HCT116 (cell line): ENCODE measurements around the gene HOXB1. TPM values are rescaled to one million over a fixed set of nuclear protein-coding genes. Genes with fewer than 3 reads are reported as not detected.

ENCODE experiments used
- ATAC-seq: fragments of 200-7000 bp; cut with Tn5 transposase; 2 replicates; pipeline ENCODE4 v1.9.1; 2020; ENCODE audit warnings: mild to moderate bottlenecking, moderate library complexity
- BruUV-seq: library from RNA; stranded (reverse); fragments of 400-500 nt; replicated peaks from 2 replicates; lab custom pipeline; 2021; lab: Mats Ljungman, UMichigan
- CTCF ChIA-PET: fragments of 300-600 bp; sonication (Branson Sonifier 250); formaldehyde crosslinking; loops from one replicate; lab custom pipeline; 2021; ENCODE audit warnings: antibody characterized with exemption; lab: Charles Lee
- POLR2A ChIA-PET: fragments of 300-600, 350-600 bp; sonication (Branson Sonifier 250); formaldehyde crosslinking; loops from one replicate; lab custom pipeline; 2021; ENCODE audit warnings: antibody characterized with exemption; lab: Charles Lee
- RAD21 ChIA-PET, 2 experiments: fragments of 300-600 bp; sonication (Branson Sonifier 250); formaldehyde crosslinking; loops; one replicate each; lab custom pipeline; 2023; ENCODE audit warnings: low total read pairs in 2 of 2; ENCODE audit not compliant: uncharacterized antibody in 2 of 2, unreplicated experiment in 2 of 2, low non-redundant PET in 1 of 2; lab: Charles Lee
- DNase-seq: peaks from one replicate; pipeline ENCODE4 v3.0.0-alpha.2; 2010; ENCODE audit warnings: low read depth, low spot score
- H2AFZ ChIP-seq: fragments of 200-600 bp; shearing (Covaris generic), sonication (generic); 2 replicates; pipeline ENCODE4 v1.6.1; 2017; ENCODE audit warnings: low read depth, mixed run types, mixed read lengths, antibody characterized with exemption, low read length; ENCODE audit not compliant: poor library complexity, severe bottlenecking
- H3K27ac ChIP-seq: 2 replicates; pipeline ENCODE4 v1.5.1; 2012; ENCODE audit warnings: low read depth, low read length
- H3K27me3 ChIP-seq: fragments of 200-600 bp; sonication (generic); 2 replicates; pipeline ENCODE4 v1.6.1; 2016; ENCODE audit warnings: mixed run types, low read length, mixed read lengths; ENCODE audit not compliant: insufficient read depth
- H3K36me3 ChIP-seq, 2 experiments: fragments of 200-500 bp in 1 of 2; fragments of 200-600 bp in 1 of 2; sonication (Bioruptor generic) in 1 of 2; sonication (generic) in 1 of 2; 2 replicates each; pipeline versions ENCODE4 v1.5.1 to v1.6.1; 2014 to 2016; ENCODE audit warnings: low read length in 2 of 2, inconsistent platforms in 1 of 2, mixed read lengths in 1 of 2, mixed run types in 1 of 2; ENCODE audit not compliant: insufficient read depth in 2 of 2, control insufficient read depth in 1 of 2
- H3K4me1 ChIP-seq, 2 experiments: fragments of 200-600 bp in 1 of 2; sonication (generic) in 1 of 2; 2 replicates each; pipeline versions ENCODE4 v1.5.1 to v1.6.1; 2012 to 2017; ENCODE audit warnings: low read length in 2 of 2, inconsistent platforms in 1 of 2, mild to moderate bottlenecking in 1 of 2, mixed read lengths in 1 of 2, mixed run types in 1 of 2, moderate library complexity in 1 of 2; ENCODE audit not compliant: insufficient read depth in 2 of 2, control insufficient read depth in 1 of 2
- H3K4me2 ChIP-seq: fragments of 200-600 bp; sonication (generic); 2 replicates; pipeline ENCODE4 v1.6.1; 2017; ENCODE audit warnings: mixed run types, low read length, mixed read lengths
- H3K4me3 ChIP-seq, 2 experiments: fragments of 200-600 bp in 1 of 2; sonication (generic) in 1 of 2; replicated peaks in 1 of 2; 2 replicates each; pipeline ENCODE4 v1.5.1; 2011 to 2016; ENCODE audit warnings: low read length in 2 of 2, control low read depth in 1 of 2, low read depth in 1 of 2, mild to moderate bottlenecking in 1 of 2, mixed read lengths in 1 of 2, mixed run types in 1 of 2
- H3K79me2 ChIP-seq: fragments of 200-600 bp; sonication (generic); 2 replicates; pipeline ENCODE4 v1.6.1; 2017; ENCODE audit warnings: mild to moderate bottlenecking, mixed run types, low read length, moderate library complexity, mixed read lengths; ENCODE audit not compliant: insufficient read depth
- H3K9ac ChIP-seq: fragments of 200-600 bp; sonication (generic); 2 replicates; pipeline ENCODE4 v1.6.1; 2016; ENCODE audit warnings: low read length, mixed read lengths
- H3K9me2 ChIP-seq: fragments of 200-600 bp; sonication (generic), shearing (Covaris generic); 2 replicates; pipeline ENCODE4 v1.6.1; 2017; ENCODE audit warnings: mixed run types, mild to moderate bottlenecking, moderate library complexity; ENCODE audit not compliant: insufficient read depth
- H3K9me3 ChIP-seq, 2 experiments: fragments of 200-500 bp in 1 of 2; fragments of 200-600 bp in 1 of 2; sonication (Bioruptor generic) in 1 of 2; sonication (generic) in 1 of 2; 2 replicates each; pipeline ENCODE4 v1.6.1; 2014 to 2017; ENCODE audit warnings: low read length in 2 of 2, mixed read lengths in 2 of 2, inconsistent platforms in 1 of 2, low read depth in 1 of 2, mild to moderate bottlenecking in 1 of 2, mixed run types in 1 of 2, moderate library complexity in 1 of 2; ENCODE audit not compliant: control insufficient read depth in 1 of 2, insufficient read depth in 1 of 2
- H4K20me1 ChIP-seq: fragments of 200-600 bp; sonication (generic), shearing (Covaris generic); 2 replicates; pipeline ENCODE4 v1.6.1; 2017; ENCODE audit warnings: mixed run types, mild to moderate bottlenecking, moderate library complexity; ENCODE audit not compliant: insufficient read depth
- CEBPB ChIP-seq: IDR thresholded peaks from 2 replicates; pipeline ENCODE4 v1.6.1; 2012; ENCODE audit warnings: low read depth
- EGR1 ChIP-seq: IDR thresholded peaks from 2 replicates; pipeline ENCODE4 v1.6.1; 2012; ENCODE audit warnings: low read depth
- ELF1 ChIP-seq: IDR thresholded peaks from 2 replicates; pipeline ENCODE4 v1.6.1; 2012; ENCODE audit warnings: low read depth, borderline replicate concordance
- EZH2 ChIP-seq: fragments of 200-600 bp; sonication (generic); IDR thresholded peaks from 2 replicates; pipeline ENCODE4 v1.6.1; 2017; ENCODE audit warnings: antibody characterized with exemption, mixed run types
- FOSL1 ChIP-seq: IDR thresholded peaks from 2 replicates; pipeline ENCODE4 v1.6.1; 2012; ENCODE audit warnings: low read depth
- JUND ChIP-seq: IDR thresholded peaks from 2 replicates; pipeline ENCODE4 v1.6.1; 2012
- POLR2AphosphoS5 ChIP-seq: IDR thresholded peaks from 2 replicates; pipeline ENCODE4 v1.6.1; 2011; ENCODE audit warnings: mild to moderate bottlenecking, low read depth, low read length, moderate library complexity
- RAD21 ChIP-seq: IDR thresholded peaks from 2 replicates; pipeline ENCODE4 v1.6.1; 2012; ENCODE audit warnings: low read depth, mild to moderate bottlenecking
- SIN3A ChIP-seq: IDR thresholded peaks from 2 replicates; pipeline ENCODE4 v1.6.1; 2012; ENCODE audit warnings: low read depth
- SP1 ChIP-seq: IDR thresholded peaks from 2 replicates; pipeline ENCODE4 v1.6.1; 2012; ENCODE audit warnings: low read depth
- SRF ChIP-seq: IDR thresholded peaks from 2 replicates; pipeline ENCODE4 v1.6.1; 2012; ENCODE audit warnings: low read depth
- TCF7L2 ChIP-seq: IDR thresholded peaks from 2 replicates; pipeline ENCODE4 v1.7.0; 2011; ENCODE audit warnings: borderline replicate concordance, inconsistent platforms; ENCODE audit not compliant: insufficient read depth, insufficient read length; ENCODE audit errors: extremely low read depth
- YY1 ChIP-seq: IDR thresholded peaks from 2 replicates; pipeline ENCODE4 v1.6.1; 2011; ENCODE audit warnings: low read length, low read depth, moderate library complexity, mild to moderate bottlenecking; ENCODE audit not compliant: insufficient replicate concordance; ENCODE audit errors: extremely low read depth
- ZFX ChIP-seq: fragments of 450-650 bp; IDR thresholded peaks from 2 replicates; pipeline ENCODE4 v1.6.1; 2017
- ZNF274 ChIP-seq: fragments of 200-500 bp; sonication (Bioruptor generic); IDR thresholded peaks from 2 replicates; pipeline ENCODE4 v1.6.1; 2014; ENCODE audit warnings: mild to moderate bottlenecking, low read depth, low read length, inconsistent platforms
- intact Hi-C: fragments of 100-400 bp; cut with micrococcal nuclease; formaldehyde crosslinking; loops from 2 replicates; pipeline ENCODE4 v1.10.0; 2022
- total RNA-seq: library from RNA; stranded (reverse); gene quantifications from one replicate; pipeline ENCODE4 v1.2.1, GENCODE V29; 2021; ENCODE audit not compliant: unreplicated experiment
- TF ChIP-seq, protein P1 (sequence below), 3 experiments: fragments of 200-600 bp in 1 of 3; sonication (generic) in 1 of 3; IDR thresholded peaks in 2 of 3; conservative IDR thresholded peaks in 1 of 3; 2 replicates each; pipeline ENCODE4 v1.5.1; 2012 to 2017; ENCODE audit warnings: low read depth in 2 of 3, low read length in 2 of 3, antibody characterized with exemption in 1 of 3, borderline replicate concordance in 1 of 3, control low read depth in 1 of 3, mild to moderate bottlenecking in 1 of 3, mixed read lengths in 1 of 3, mixed run types in 1 of 3, moderate library complexity in 1 of 3; ENCODE audit not compliant: insufficient read depth in 1 of 3
- TF ChIP-seq, protein P2 (sequence below): IDR thresholded peaks from 2 replicates; pipeline ENCODE4 v1.6.1; 2012
- TF ChIP-seq, protein P3 (sequence below): IDR thresholded peaks from 2 replicates; pipeline ENCODE4 v1.6.1; 2012
- TF ChIP-seq, protein P4 (sequence below): IDR thresholded peaks from 2 replicates; pipeline ENCODE4 v1.6.1; 2012; ENCODE audit warnings: low read depth

Gene HOXB1
- total RNA-seq, 1 experiment from 2014 or later: not detected

DNA sequence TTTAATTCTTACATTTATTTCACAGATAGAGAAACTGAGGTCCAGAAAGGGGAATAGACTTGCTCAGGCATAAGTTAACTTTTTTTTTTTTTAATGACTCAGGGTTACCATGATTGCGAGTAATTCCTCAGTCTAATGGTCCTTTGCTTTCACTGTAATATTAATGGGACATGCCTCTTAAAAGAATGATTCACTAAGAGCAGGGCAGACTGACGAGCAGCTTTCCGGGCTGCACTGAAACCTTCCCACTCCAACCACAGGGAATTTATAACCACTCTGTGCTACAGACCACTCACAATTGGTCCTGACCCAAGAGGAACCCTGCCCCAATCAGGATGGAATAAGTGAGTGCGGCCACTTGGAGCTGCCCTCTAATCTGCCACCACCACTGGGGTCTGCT is 8.4 kb upstream of the HOXB1 start:
- intact Hi-C loops: no loop called here
- H3K9me2 ChIP-seq: no peaks in the 10 kb centered on the region
- BruUV-seq: no TSS peak
- peaks cover 14 to 24% of the 10 kb centered on the region in 2 experiments for H3K4me1 ChIP-seq
- no peak for ATAC-seq
- no peak overlapping the region for H2AFZ ChIP-seq
- H3K9ac ChIP-seq: no peak overlapping the region
- no peak overlapping the region for H3K4me2 ChIP-seq
- TF ChIP-seq ZNF274 (no peak), YY1 (no peak), ZFX (no peak), EZH2 (no peak), ELF1 (no peak), EGR1 (no peak), SRF (no peak), SP1 (no peak), RAD21 (no peak), JUND (no peak), FOSL1 (no peak), CEBPB (no peak), SIN3A (no peak), TCF7L2 (no peak), POLR2AphosphoS5 (no peak)
- TF ChIP-seq, protein P1, sequence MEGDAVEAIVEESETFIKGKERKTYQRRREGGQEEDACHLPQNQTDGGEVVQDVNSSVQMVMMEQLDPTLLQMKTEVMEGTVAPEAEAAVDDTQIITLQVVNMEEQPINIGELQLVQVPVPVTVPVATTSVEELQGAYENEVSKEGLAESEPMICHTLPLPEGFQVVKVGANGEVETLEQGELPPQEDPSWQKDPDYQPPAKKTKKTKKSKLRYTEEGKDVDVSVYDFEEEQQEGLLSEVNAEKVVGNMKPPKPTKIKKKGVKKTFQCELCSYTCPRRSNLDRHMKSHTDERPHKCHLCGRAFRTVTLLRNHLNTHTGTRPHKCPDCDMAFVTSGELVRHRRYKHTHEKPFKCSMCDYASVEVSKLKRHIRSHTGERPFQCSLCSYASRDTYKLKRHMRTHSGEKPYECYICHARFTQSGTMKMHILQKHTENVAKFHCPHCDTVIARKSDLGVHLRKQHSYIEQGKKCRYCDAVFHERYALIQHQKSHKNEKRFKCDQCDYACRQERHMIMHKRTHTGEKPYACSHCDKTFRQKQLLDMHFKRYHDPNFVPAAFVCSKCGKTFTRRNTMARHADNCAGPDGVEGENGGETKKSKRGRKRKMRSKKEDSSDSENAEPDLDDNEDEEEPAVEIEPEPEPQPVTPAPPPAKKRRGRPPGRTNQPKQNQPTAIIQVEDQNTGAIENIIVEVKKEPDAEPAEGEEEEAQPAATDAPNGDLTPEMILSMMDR (IDR thresholded peaks at IDR 0.05 in 2 of 3, conservative IDR thresholded peaks at IDR 0.05 in 1 of 3; ENCODE audit: borderline replicate concordance in 1 of 3, insufficient read depth in 1 of 3, low read depth in 2 of 3, low read length in 2 of 3): no peak
- TF ChIP-seq, protein P2, sequence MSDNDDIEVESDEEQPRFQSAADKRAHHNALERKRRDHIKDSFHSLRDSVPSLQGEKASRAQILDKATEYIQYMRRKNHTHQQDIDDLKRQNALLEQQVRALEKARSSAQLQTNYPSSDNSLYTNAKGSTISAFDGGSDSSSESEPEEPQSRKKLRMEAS: no peak
- TF ChIP-seq, protein P3, sequence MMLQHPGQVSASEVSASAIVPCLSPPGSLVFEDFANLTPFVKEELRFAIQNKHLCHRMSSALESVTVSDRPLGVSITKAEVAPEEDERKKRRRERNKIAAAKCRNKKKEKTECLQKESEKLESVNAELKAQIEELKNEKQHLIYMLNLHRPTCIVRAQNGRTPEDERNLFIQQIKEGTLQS: no peak
- TF ChIP-seq, protein P4, sequence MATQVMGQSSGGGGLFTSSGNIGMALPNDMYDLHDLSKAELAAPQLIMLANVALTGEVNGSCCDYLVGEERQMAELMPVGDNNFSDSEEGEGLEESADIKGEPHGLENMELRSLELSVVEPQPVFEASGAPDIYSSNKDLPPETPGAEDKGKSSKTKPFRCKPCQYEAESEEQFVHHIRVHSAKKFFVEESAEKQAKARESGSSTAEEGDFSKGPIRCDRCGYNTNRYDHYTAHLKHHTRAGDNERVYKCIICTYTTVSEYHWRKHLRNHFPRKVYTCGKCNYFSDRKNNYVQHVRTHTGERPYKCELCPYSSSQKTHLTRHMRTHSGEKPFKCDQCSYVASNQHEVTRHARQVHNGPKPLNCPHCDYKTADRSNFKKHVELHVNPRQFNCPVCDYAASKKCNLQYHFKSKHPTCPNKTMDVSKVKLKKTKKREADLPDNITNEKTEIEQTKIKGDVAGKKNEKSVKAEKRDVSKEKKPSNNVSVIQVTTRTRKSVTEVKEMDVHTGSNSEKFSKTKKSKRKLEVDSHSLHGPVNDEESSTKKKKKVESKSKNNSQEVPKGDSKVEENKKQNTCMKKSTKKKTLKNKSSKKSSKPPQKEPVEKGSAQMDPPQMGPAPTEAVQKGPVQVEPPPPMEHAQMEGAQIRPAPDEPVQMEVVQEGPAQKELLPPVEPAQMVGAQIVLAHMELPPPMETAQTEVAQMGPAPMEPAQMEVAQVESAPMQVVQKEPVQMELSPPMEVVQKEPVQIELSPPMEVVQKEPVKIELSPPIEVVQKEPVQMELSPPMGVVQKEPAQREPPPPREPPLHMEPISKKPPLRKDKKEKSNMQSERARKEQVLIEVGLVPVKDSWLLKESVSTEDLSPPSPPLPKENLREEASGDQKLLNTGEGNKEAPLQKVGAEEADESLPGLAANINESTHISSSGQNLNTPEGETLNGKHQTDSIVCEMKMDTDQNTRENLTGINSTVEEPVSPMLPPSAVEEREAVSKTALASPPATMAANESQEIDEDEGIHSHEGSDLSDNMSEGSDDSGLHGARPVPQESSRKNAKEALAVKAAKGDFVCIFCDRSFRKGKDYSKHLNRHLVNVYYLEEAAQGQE: no peak
- H3K27me3 ChIP-seq: no peaks in the 10 kb centered on the region
- POLR2A ChIA-PET: no interaction called here
- CTCF ChIA-PET: no interaction called here
- no peak overlapping the region for H3K27ac ChIP-seq
- H3K4me3 ChIP-seq: no peak overlapping the region
- H3K9me3 ChIP-seq: no peaks in the 10 kb centered on the region
- RAD21 ChIA-PET: no interaction called here
- no peaks in the 10 kb centered on the region for H4K20me1 ChIP-seq
- DNase-seq: no peak
- H3K79me2 ChIP-seq: no peaks in the 10 kb centered on the region
- H3K36me3 ChIP-seq: no peaks in the 10 kb centered on the region
